GM12878 (cell line): Measurements from ENCODE around the gene TP53RK. TPM values are rescaled to one million over a fixed set of nuclear protein-coding genes. Genes with fewer than 3 reads are reported as not detected.

Experiments
- FOXK2 ChIP-seq: fragments of 450-650 bp; IDR thresholded peaks from 2 replicates; pipeline ENCODE4 v1.6.1; 2017; ENCODE audit warnings: mild to moderate bottlenecking, moderate library complexity
- PBX3 ChIP-seq: IDR thresholded peaks from 2 replicates; pipeline ENCODE4 v1.6.1; 2011; ENCODE audit warnings: mild to moderate bottlenecking, low read depth, low read length, moderate library complexity; ENCODE audit not compliant: insufficient replicate concordance
- ZBTB11 ChIP-seq: fragments of 450-650 bp; formaldehyde crosslinking; IDR thresholded peaks from 2 replicates; pipeline ENCODE4 v1.5.0; 2022; ENCODE audit warnings: mild to moderate bottlenecking, missing genetic modification characterization
- ZBTB40 ChIP-seq: fragments of 450-650 bp; IDR thresholded peaks from 2 replicates; pipeline ENCODE4 v1.6.1; 2016; ENCODE audit warnings: mild to moderate bottlenecking, moderate library complexity, borderline replicate concordance
- polyA plus RNA-seq, 11 experiments: library from polyadenylated mRNA; depleted of rRNA in 4 of 11; unstranded in 6 of 11; stranded (reverse) in 5 of 11; fragments of >200 nt; fragmentation: Nextera tagmentation in 4 of 11; fragmentation: Illumina TruSeq in 1 of 11; extraction: Ambion mirVana in 4 of 11; extraction: Trizol in 1 of 11; gene quantifications; 1 replicate in 1 of 11; 2 replicates in 10 of 11; pipeline versions ENCODE4 v1.2.1 to v1.2.3, GENCODE V29; 2011 to 2016; ENCODE audit warnings: inconsistent platforms in 2 of 11, missing spikeins in 2 of 11, low read depth in 1 of 11
- total RNA-seq, 4 experiments: library from RNA; depleted of rRNA in 3 of 4; stranded (reverse); fragments of >200 nt in 3 of 4; fragmentation: Illumina TruSeq in 1 of 4; extraction: Trizol in 1 of 4; gene quantifications; 2 replicates each; pipeline versions ENCODE4 v1.2.1 to v1.2.3, GENCODE V29; 2013 to 2021

TP53RK gene
- total and polyA plus RNA-seq, 10 of the 15 experiments (the other 5 are each of a cell fraction or from before 2014, with no cell fraction given), result 3.8 to 23.1 (median 16.1) TPM

DNA sequence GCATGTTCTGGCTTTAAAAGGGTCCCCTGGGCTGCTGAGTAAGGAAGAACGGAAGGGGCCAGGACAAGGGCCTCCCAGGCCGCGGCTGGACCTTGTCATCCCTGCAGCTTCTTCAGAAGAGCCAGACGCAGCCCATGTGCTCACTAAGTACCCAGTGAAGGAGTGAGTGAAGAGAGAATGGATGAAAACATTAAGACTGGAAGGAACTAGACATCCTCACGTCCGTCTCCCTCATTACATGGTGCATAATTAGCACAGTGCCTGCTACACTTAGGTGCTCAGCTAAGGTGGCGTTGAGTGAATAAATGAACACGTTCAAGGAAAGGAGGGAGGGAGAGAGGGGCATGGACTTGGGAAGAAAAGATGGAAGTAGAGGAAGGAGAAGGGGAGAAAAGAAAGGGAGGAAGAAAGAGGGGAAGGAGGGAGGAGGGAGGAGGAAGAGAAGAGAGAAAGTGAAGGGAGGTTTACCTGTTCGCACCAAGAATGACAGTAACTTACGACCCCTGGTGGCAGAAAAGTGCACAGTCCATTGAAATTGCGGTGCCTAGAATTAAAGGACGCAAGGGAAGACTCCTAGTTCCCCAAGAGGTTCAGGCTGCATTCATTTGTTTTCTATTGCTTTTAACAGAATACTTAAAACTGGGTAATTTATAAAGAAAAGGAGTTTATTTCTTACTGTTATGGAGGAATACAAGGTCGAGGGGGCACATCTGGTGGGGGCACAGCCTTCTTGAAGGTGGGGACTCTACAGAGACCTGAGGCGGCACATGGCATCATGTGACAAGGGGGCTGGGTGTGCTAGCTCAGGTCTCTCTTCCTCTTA lies 8.0 kb downstream of the TP53RK start (continued):
- TF ChIP-seq ZBTB11 (no peak), PBX3 (no peak), FOXK2 (0 out of 2 replicates have a peak, but pooled peaks have one; percentile 27), ZBTB40 (no peak)
- TF ChIP-seq, all 136 proteins: peak for 10
